Keratinocyte (primary cell): ENCODE measurements around the gene ATP2B2. TPM values are rescaled to one million over a fixed set of nuclear protein-coding genes. Genes with fewer than 3 reads are reported as not detected.

Experiments
- DNase-seq: peaks from one replicate; pipeline ENCODE4 v3.0.0-alpha.2; 2011; ENCODE audit warnings: low read depth, missing footprints, low spot score
- FAIRE-seq: peaks from 2 replicates; lab custom pipeline; 2011; peaks lifted over from hg19 to GRCh38; lab: Jason Lieb, UNC
- H2AFZ ChIP-seq: 2 replicates; pipeline ENCODE4 v1.6.0; 2012; ENCODE audit warnings: low read length, control low read depth, inconsistent platforms; ENCODE audit not compliant: control insufficient read depth
- H3K27ac ChIP-seq: 2 replicates; pipeline ENCODE4 v1.5.1; 2011; ENCODE audit warnings: low read length; ENCODE audit not compliant: control insufficient read depth, insufficient read depth
- H3K27me3 ChIP-seq: 3 replicates; pipeline ENCODE4 v1.6.0; 2011; ENCODE audit warnings: low read length; ENCODE audit not compliant: control insufficient read depth, insufficient read depth; ENCODE audit errors: extremely low read depth
- H3K36me3 ChIP-seq, 2 experiments: 2 replicates in 1 of 2; 3 replicates in 1 of 2; pipeline ENCODE4 v1.5.1; 2011; ENCODE audit warnings: low read length in 2 of 2, mild to moderate bottlenecking in 1 of 2; ENCODE audit not compliant: control insufficient read depth in 2 of 2, insufficient read depth in 2 of 2; ENCODE audit errors: extremely low read depth in 1 of 2
- H3K4me1 ChIP-seq: 3 replicates; pipeline ENCODE4 v1.5.1; 2011; ENCODE audit warnings: low read length; ENCODE audit not compliant: control insufficient read depth, insufficient read depth; ENCODE audit errors: extremely low read depth
- H3K4me2 ChIP-seq: 3 replicates; pipeline ENCODE4 v1.6.0; 2011; ENCODE audit warnings: low read depth, low read length; ENCODE audit not compliant: control insufficient read depth, insufficient read depth; ENCODE audit errors: extremely low read depth
- H3K4me3 ChIP-seq, 3 experiments: fragments of 200-600 bp in 1 of 3; sonication (generic) in 1 of 3; 2 replicates in 2 of 3; 3 replicates in 1 of 3; pipeline ENCODE4 v1.5.1; 2011 to 2016; ENCODE audit warnings: low read length in 3 of 3, mild to moderate bottlenecking in 3 of 3, control low read depth in 2 of 3, inconsistent platforms in 1 of 3, low read depth in 1 of 3, mixed read lengths in 1 of 3, mixed run types in 1 of 3, moderate library complexity in 1 of 3; ENCODE audit not compliant: control insufficient read depth in 2 of 3, insufficient read depth in 2 of 3; ENCODE audit errors: extremely low read depth in 1 of 3
- H3K79me2 ChIP-seq: 2 replicates; pipeline ENCODE4 v1.6.0; 2012; ENCODE audit warnings: low read length; ENCODE audit not compliant: control insufficient read depth, insufficient read depth
- H3K9ac ChIP-seq: 3 replicates; pipeline ENCODE4 v1.6.0; 2011; ENCODE audit warnings: low read length; ENCODE audit not compliant: control insufficient read depth, insufficient read depth; ENCODE audit errors: extremely low read depth
- H3K9me1 ChIP-seq: 3 replicates; pipeline ENCODE4 v1.6.0; 2011; ENCODE audit warnings: low read length; ENCODE audit not compliant: control insufficient read depth, insufficient read depth; ENCODE audit errors: extremely low read depth
- H3K9me3 ChIP-seq: 2 replicates; pipeline ENCODE4 v1.5.1; 2012; ENCODE audit warnings: low read depth, low read length; ENCODE audit not compliant: control insufficient read depth
- H4K20me1 ChIP-seq: 3 replicates; pipeline ENCODE4 v1.6.0; 2011; ENCODE audit warnings: low read length; ENCODE audit not compliant: control insufficient read depth, insufficient read depth; ENCODE audit errors: extremely low read depth
- CTCF ChIP-seq, 3 experiments: IDR thresholded peaks in 1 of 3; conservative IDR thresholded peaks in 1 of 3; optimal IDR thresholded peaks in 1 of 3; 2 replicates in 2 of 3; 3 replicates in 1 of 3; pipeline versions ENCODE3 to v1.5.1; 2011; ENCODE audit warnings: low read length in 3 of 3, mild to moderate bottlenecking in 3 of 3, moderate library complexity in 2 of 3, control low read depth in 1 of 3, inconsistent platforms in 1 of 3; ENCODE audit not compliant: insufficient read depth in 2 of 3; ENCODE audit errors: extremely low read depth in 1 of 3
- EZH2 ChIP-seq: IDR thresholded peaks from one replicate; pipeline ENCODE4 v1.6.1; 2012; ENCODE audit warnings: inconsistent platforms, mild to moderate bottlenecking, low read length, moderate library complexity
- dilution Hi-C: fragments of 300-500 bp; cut with MboI; formaldehyde crosslinking; loops from one replicate; pipeline ENCODE4 v1.7.0; 2020; ENCODE audit warnings: low sequenced_read_pairs; ENCODE audit not compliant: extremely low pct_ligation_motif_present
- polyA plus RNA-seq, 5 experiments: library from polyadenylated mRNA; depleted of rRNA in 3 of 5; stranded (reverse) in 3 of 5; stranded (forward) in 1 of 5; unstranded in 1 of 5; fragments of >200 nt; gene quantifications; 1 replicate in 1 of 5; 2 replicates in 3 of 5; 3 replicates in 1 of 5; pipeline versions ENCODE4 v1.2.1 to v1.2.3, GENCODE V29; 2011 to 2012; ENCODE audit warnings: missing spikeins in 2 of 5, low read depth in 1 of 5, low replicate concordance in 1 of 5

ATP2B2 gene
- polyA plus RNA-seq, 1 donor (not counting 4 experiments of a cell fraction or from before 2014, with no cell fraction given), result not detected

- no peak for DNase-seq
- no peaks in the 10 kb centered on the region for H3K9me3 ChIP-seq
- no peaks in the 10 kb centered on the region for H3K9me1 ChIP-seq
- no peak overlapping the region for H2AFZ ChIP-seq
- H3K27me3 ChIP-seq, result peaks cover 3% of the 10 kb centered on the region
- H3K4me1 ChIP-seq, result no peaks in the 10 kb centered on the region
- dilution Hi-C loops, result no loop called here
- H3K36me3 ChIP-seq, result no peaks in the 10 kb centered on the region
- TF ChIP-seq CTCF (optimal IDR thresholded peaks at IDR 0.05 in 1 of 3, IDR thresholded peaks at IDR 0.05 in 1 of 3, conservative IDR thresholded peaks at IDR 0.05 in 1 of 3; ENCODE audit: extremely low read depth in 1 of 3, insufficient read depth in 2 of 3, low read length in 3 of 3), result no peak
- no peak for TF ChIP-seq EZH2
- H3K27ac ChIP-seq, result no peak overlapping the region
- no peak overlapping the region for H3K4me3 ChIP-seq
- peaks cover 3% of the 10 kb centered on the region for H4K20me1 ChIP-seq
- H3K4me2 ChIP-seq, result no peak overlapping the region
- no peaks in the 10 kb centered on the region for H3K79me2 ChIP-seq
- H3K9ac ChIP-seq, result no peak overlapping the region
- no peak for FAIRE-seq
Observed at GRCh38 chr3:10344944-10345575, 160.3 kb downstream of the ATP2B2 start.

GRCh38 chr3:10344147-10344943, 161.0 kb downstream of the ATP2B2 start:
- no peak for DNase-seq
- Histone ChIP-seq H2AFZ (no peak overlapping the region), H3K9ac (no peak overlapping the region)

More at GRCh38 chr3:10344147-10344943, 161.0 kb downstream of the ATP2B2 start:
- no peaks in the 10 kb centered on the region for H3K9me3 ChIP-seq
- dilution Hi-C loops, result no loop called here
- H3K36me3 ChIP-seq, result no peaks in the 10 kb centered on the region
- peaks cover 3% of the 10 kb centered on the region for H3K27me3 ChIP-seq
- H3K9me1 ChIP-seq, result no peaks in the 10 kb centered on the region
- no peak overlapping the region for H3K4me2 ChIP-seq
- no peak overlapping the region for H3K4me3 ChIP-seq
- H4K20me1 ChIP-seq, result peaks cover 3% of the 10 kb centered on the region
- FAIRE-seq, result no peak
- H3K4me1 ChIP-seq, result no peaks in the 10 kb centered on the region
- no peak overlapping the region for H3K27ac ChIP-seq
- TF ChIP-seq EZH2 (no peak), CTCF (optimal IDR thresholded peaks at IDR 0.05 in 1 of 3, IDR thresholded peaks at IDR 0.05 in 1 of 3, conservative IDR thresholded peaks at IDR 0.05 in 1 of 3; ENCODE audit: extremely low read depth in 1 of 3, insufficient read depth in 2 of 3, low read length in 3 of 3) (peak; percentile 81 to 94 (median 90))
- H3K79me2 ChIP-seq, result no peaks in the 10 kb centered on the region
